GM12878 (cell line): Measurements from ENCODE around the gene KCNMB2. TPM values are rescaled to one million over a fixed set of nuclear protein-coding genes. Genes with fewer than 3 reads are reported as not detected.

Experiments used
- ATAC-seq: fragments of 200-7000 bp; cut with Tn5 transposase; 3 replicates; pipeline ENCODE4 v1.9.1; 2020; ENCODE audit warnings: mild to moderate bottlenecking, moderate library complexity
- BruUV-seq: library from RNA; stranded (reverse); fragments of 400-500 nt; replicated peaks from 2 replicates; lab custom pipeline; 2021; lab: Mats Ljungman, UMichigan
- CTCF ChIA-PET: fragments of 300-600 bp; sonication (Branson Sonifier 250); formaldehyde crosslinking; extraction: SDS; loops from one replicate; lab custom pipeline; 2021; ENCODE audit warnings: inconsistent platforms; lab: Yijun Ruan, JAX
- POLR2A ChIA-PET: fragments of 350-600 bp; formaldehyde crosslinking; extraction: SDS; loops from one replicate; lab custom pipeline; 2021; ENCODE audit warnings: inconsistent platforms; lab: Charles Lee
- RAD21 ChIA-PET: fragments of 300-600 bp; sonication (Branson Sonifier 250); formaldehyde crosslinking; loops from one replicate; lab custom pipeline; 2023; ENCODE audit warnings: antibody characterized with exemption; ENCODE audit not compliant: unreplicated experiment; lab: Charles Lee
- SMC1A ChIA-PET: fragments of 300-600 bp; sonication (Branson Sonifier 250); formaldehyde crosslinking; loops from one replicate; lab custom pipeline; 2023; ENCODE audit not compliant: unreplicated experiment, uncharacterized antibody; lab: Charles Lee
- DNase-seq: peaks from one replicate; pipeline ENCODE4 v3.0.0-alpha.2; 2011; ENCODE audit warnings: low read depth, low spot score
- FAIRE-seq: peaks from 3 replicates; lab custom pipeline; 2011; peaks lifted over from hg19 to GRCh38; lab: Jason Lieb, UNC
- H2AFZ ChIP-seq: 2 replicates; pipeline ENCODE4 v1.6.0; 2011; ENCODE audit warnings: low read depth, low read length, control low read depth; ENCODE audit not compliant: control insufficient read depth
- H3K27ac ChIP-seq: 2 replicates; pipeline ENCODE4 v1.5.1; 2011; ENCODE audit warnings: control low read depth; ENCODE audit not compliant: control insufficient read depth, insufficient read depth
- H3K27me3 ChIP-seq, 2 experiments: replicated peaks in 1 of 2; 2 replicates each; pipeline versions ENCODE4 v1.6.0 to v1.6.1; 2011; ENCODE audit warnings: low read length in 1 of 2; ENCODE audit not compliant: control insufficient read depth in 2 of 2, insufficient read depth in 2 of 2
- H3K36me3 ChIP-seq, 2 experiments: 2 replicates each; pipeline ENCODE4 v1.5.1; 2011; ENCODE audit warnings: low read length in 1 of 2; ENCODE audit not compliant: control insufficient read depth in 2 of 2, insufficient read depth in 2 of 2
- H3K4me1 ChIP-seq: 2 replicates; pipeline ENCODE4 v1.6.1; 2011; ENCODE audit warnings: mild to moderate bottlenecking, low read length, moderate library complexity, mixed read lengths; ENCODE audit not compliant: control insufficient read depth, insufficient read depth
- H3K4me2 ChIP-seq: 2 replicates; pipeline ENCODE4 v1.6.0; 2011; ENCODE audit warnings: control low read depth; ENCODE audit not compliant: control insufficient read depth, insufficient read depth
- H3K4me3 ChIP-seq: fragments of 200-600 bp; sonication (generic); 2 replicates; pipeline ENCODE4 v1.5.1; 2016
- H3K79me2 ChIP-seq: 2 replicates; pipeline ENCODE4 v1.6.0; 2011; ENCODE audit warnings: low read length; ENCODE audit not compliant: control insufficient read depth, insufficient read depth
- H3K9ac ChIP-seq: 2 replicates; pipeline ENCODE4 v1.8.0; 2011; ENCODE audit warnings: low read length, control low read depth, mixed read lengths; ENCODE audit not compliant: control insufficient read depth, insufficient read depth
- H3K9me3 ChIP-seq: replicated peaks from 3 replicates; pipeline ENCODE4 v1.5.1; 2011; ENCODE audit warnings: mild to moderate bottlenecking, low read length; ENCODE audit not compliant: control insufficient read depth, insufficient read depth
- H4K20me1 ChIP-seq: 2 replicates; pipeline ENCODE4 v1.6.0; 2011; ENCODE audit not compliant: control insufficient read depth, insufficient read depth
- CBFB ChIP-seq: IDR thresholded peaks from 2 replicates; pipeline ENCODE4 v1.6.1; 2016; ENCODE audit warnings: antibody characterized with exemption, low read depth
- CEBPB ChIP-seq, 2 experiments: fragments of 150-350 bp in 1 of 2; IDR thresholded peaks; 2 replicates each; pipeline ENCODE4 v1.6.1; 2012 to 2014; ENCODE audit warnings: low read depth in 2 of 2, low read length in 2 of 2, borderline replicate concordance in 1 of 2, inconsistent platforms in 1 of 2
- ELK1 ChIP-seq: IDR thresholded peaks from 2 replicates; pipeline ENCODE4 v1.6.1; 2012; ENCODE audit warnings: low read depth, low read length, improper control_type of control experiment
- HSF1 ChIP-seq: fragments of 150-350 bp; IDR thresholded peaks from 2 replicates; pipeline ENCODE4 v1.6.1; 2014; ENCODE audit warnings: mild to moderate bottlenecking, low read depth, low read length
- PAX8 ChIP-seq: fragments of 450-650 bp; IDR thresholded peaks from 2 replicates; pipeline ENCODE4 v1.6.1; 2017; ENCODE audit warnings: mild to moderate bottlenecking, moderate library complexity
- PML ChIP-seq: IDR thresholded peaks from 2 replicates; pipeline ENCODE4 v1.6.1; 2012; ENCODE audit warnings: low read length, inconsistent platforms
- RELB ChIP-seq: fragments of 450-650 bp; IDR thresholded peaks from 2 replicates; pipeline ENCODE4 v1.6.1; 2017; ENCODE audit warnings: low read depth, mild to moderate bottlenecking, moderate library complexity
- SKIL ChIP-seq: fragments of 450-650 bp; IDR thresholded peaks from 2 replicates; pipeline ENCODE4 v1.6.1; 2017; ENCODE audit warnings: mild to moderate bottlenecking, low read depth, inconsistent platforms; ENCODE audit not compliant: poor library complexity, severe bottlenecking
- STAT1 ChIP-seq: fragments of 450-650 bp; conservative IDR thresholded peaks from 2 replicates; pipeline ENCODE4 v1.6.1; 2014; ENCODE audit warnings: antibody characterized with exemption, mild to moderate bottlenecking
- TBL1XR1 ChIP-seq: IDR thresholded peaks from 2 replicates; pipeline ENCODE4 v1.6.1; 2012; ENCODE audit warnings: low read depth, low read length, improper control_type of control experiment
- TCF7 ChIP-seq: IDR thresholded peaks from 2 replicates; pipeline ENCODE4 v1.6.1; 2014; ENCODE audit warnings: antibody characterized with exemption, borderline replicate concordance
- YBX1 ChIP-seq: fragments of 450-650 bp; IDR thresholded peaks from 2 replicates; pipeline ENCODE4 v1.6.1; 2016; ENCODE audit warnings: antibody characterized with exemption
- ZNF622 ChIP-seq: fragments of 450-650 bp; IDR thresholded peaks from 2 replicates; pipeline ENCODE4 v1.6.1; 2017; ENCODE audit warnings: mild to moderate bottlenecking, inconsistent platforms
- in situ Hi-C: fragments of 300-500 bp; cut with MboI; formaldehyde crosslinking; loops from 9 replicates; pipeline ENCODE4 v1.14.3; 2018; ENCODE audit warnings: mixed read lengths
- intact Hi-C: fragments of 100-400 bp; cut with micrococcal nuclease; formaldehyde crosslinking; loops from one replicate; pipeline ENCODE4 v1.14.2; 2022; ENCODE audit not compliant: unreplicated experiment
- polyA plus RNA-seq, 11 experiments: library from polyadenylated mRNA; depleted of rRNA in 4 of 11; unstranded in 6 of 11; stranded (reverse) in 5 of 11; fragments of >200 nt; fragmentation: Nextera tagmentation in 4 of 11; fragmentation: Illumina TruSeq in 1 of 11; extraction: Ambion mirVana in 4 of 11; extraction: Trizol in 1 of 11; gene quantifications; 1 replicate in 1 of 11; 2 replicates in 10 of 11; pipeline versions ENCODE4 v1.2.1 to v1.2.3, GENCODE V29; 2011 to 2016; ENCODE audit warnings: inconsistent platforms in 2 of 11, missing spikeins in 2 of 11, low read depth in 1 of 11
- total RNA-seq, 4 experiments: library from RNA; depleted of rRNA in 3 of 4; stranded (reverse); fragments of >200 nt in 3 of 4; fragmentation: Illumina TruSeq in 1 of 4; extraction: Trizol in 1 of 4; gene quantifications; 2 replicates each; pipeline versions ENCODE4 v1.2.1 to v1.2.3, GENCODE V29; 2013 to 2021
- TF ChIP-seq, protein P1 (sequence below): fragments of 450-650 bp; IDR thresholded peaks from 2 replicates; pipeline ENCODE4 v1.6.1; 2017; ENCODE audit warnings: antibody characterized with exemption, mild to moderate bottlenecking, moderate library complexity

The KCNMB2 gene
- total and polyA plus RNA-seq, 10 of the 15 experiments (the other 5 are each of a cell fraction or from before 2014, with no cell fraction given): 0.22 to 18.8 (median 11.0) TPM

DNA sequence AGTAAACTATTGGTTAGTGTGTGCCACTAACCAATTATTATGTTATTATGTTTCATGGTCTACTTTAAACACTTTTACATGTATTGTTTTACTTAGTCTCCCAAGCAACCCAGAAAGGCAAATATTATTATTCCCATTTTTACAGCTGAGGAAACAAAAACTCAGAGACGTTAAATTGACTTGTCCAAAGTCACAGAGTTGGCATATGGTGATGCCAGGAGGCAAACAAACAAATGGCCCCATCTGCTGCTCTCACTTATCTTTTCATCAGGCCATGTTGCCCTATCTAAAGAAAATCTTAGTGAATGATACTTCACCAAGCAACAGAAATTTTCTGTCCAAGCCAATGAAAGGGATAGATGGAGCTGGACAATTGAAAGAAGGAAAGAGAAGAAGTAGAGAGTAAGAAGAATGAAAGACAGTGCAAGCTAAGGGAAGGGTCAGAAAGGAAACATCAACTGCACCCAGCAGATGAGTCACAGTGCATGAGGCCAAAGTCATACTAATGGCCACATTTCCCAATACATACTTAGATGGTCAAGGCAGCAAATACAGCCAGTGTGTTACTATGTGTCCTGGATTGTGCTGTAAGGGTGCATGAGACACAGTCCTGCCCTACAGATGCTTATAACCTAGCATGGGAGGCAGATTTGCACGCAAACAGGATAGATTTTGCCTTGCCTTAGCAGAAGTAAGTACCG, 266.9 kb downstream of the KCNMB2 start (continued):
- TF ChIP-seq HSF1: no peak
- no peak for TF ChIP-seq CBFB

DNA sequence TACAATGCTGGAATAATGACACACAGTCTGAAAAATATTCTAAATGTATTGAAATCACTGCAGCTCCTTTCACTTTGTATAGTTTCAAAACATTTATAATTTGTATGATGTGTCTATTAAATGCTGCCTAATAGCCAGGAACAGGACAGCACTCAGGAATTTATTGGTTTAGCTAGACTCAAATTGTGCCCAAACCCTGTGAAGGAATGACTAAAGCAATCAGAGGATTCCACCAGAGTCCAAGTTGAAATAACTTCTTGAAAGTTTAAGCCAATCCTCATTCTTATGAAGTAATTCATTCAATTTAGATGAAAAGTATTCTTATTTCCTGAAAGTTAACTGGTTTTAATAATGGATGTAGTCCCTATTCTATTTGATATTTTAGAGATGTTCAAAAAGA, 268.4 kb downstream of the KCNMB2 start:
- Histone ChIP-seq H2AFZ (no peak overlapping the region), H3K79me2 (no peaks in the 10 kb centered on the region), H3K36me3 (no peaks in the 10 kb centered on the region), H3K9me3 (no peaks in the 10 kb centered on the region), H3K9ac (no peak overlapping the region), H3K27me3 (no peaks in the 10 kb centered on the region), H3K4me3 (no peak overlapping the region), H3K27ac (no peak overlapping the region), H3K4me1 (no peaks in the 10 kb centered on the region), H4K20me1 (no peaks in the 10 kb centered on the region), H3K4me2 (no peak overlapping the region)
- no peak for ATAC-seq
- ChIA-PET CTCF (no interaction called here), RAD21 (no interaction called here), SMC1A (no interaction called here), POLR2A (no interaction called here)
- intact Hi-C loops (no loop called here), in situ Hi-C loops (no loop called here)
- DNase-seq: no peak
- no peak for FAIRE-seq
- BruUV-seq: no TSS peak
- TF ChIP-seq RELB (no peak), ZNF622 (no peak), TCF7 (no peak), TBL1XR1 (no peak), PML (no peak), YBX1 (no peak), SKIL (no peak), CEBPB (IDR thresholded peaks at IDR 0.05; ENCODE audit: borderline replicate concordance in 1 of 2, low read depth in 2 of 2, low read length in 2 of 2) (no peak), STAT1 (no peak), ELK1 (no peak), PAX8 (no peak)
- TF ChIP-seq, protein P1, sequence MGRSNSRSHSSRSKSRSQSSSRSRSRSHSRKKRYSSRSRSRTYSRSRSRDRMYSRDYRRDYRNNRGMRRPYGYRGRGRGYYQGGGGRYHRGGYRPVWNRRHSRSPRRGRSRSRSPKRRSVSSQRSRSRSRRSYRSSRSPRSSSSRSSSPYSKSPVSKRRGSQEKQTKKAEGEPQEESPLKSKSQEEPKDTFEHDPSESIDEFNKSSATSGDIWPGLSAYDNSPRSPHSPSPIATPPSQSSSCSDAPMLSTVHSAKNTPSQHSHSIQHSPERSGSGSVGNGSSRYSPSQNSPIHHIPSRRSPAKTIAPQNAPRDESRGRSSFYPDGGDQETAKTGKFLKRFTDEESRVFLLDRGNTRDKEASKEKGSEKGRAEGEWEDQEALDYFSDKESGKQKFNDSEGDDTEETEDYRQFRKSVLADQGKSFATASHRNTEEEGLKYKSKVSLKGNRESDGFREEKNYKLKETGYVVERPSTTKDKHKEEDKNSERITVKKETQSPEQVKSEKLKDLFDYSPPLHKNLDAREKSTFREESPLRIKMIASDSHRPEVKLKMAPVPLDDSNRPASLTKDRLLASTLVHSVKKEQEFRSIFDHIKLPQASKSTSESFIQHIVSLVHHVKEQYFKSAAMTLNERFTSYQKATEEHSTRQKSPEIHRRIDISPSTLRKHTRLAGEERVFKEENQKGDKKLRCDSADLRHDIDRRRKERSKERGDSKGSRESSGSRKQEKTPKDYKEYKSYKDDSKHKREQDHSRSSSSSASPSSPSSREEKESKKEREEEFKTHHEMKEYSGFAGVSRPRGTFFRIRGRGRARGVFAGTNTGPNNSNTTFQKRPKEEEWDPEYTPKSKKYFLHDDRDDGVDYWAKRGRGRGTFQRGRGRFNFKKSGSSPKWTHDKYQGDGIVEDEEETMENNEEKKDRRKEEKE: no peak
